ENCODE data around the gene LAMB2.
A peak's percentile ranks its signal among the peaks of the same experiment; 100 is the strongest.

Gene LAMB2

GRCh38 chr3:49132437-49133225 lies at the start of gene LAMB2:
Gene LAMB2 (minus strand): TSS chr3:49133050. CDS start chr3:49132867, 183 bp downstream.
- DNase-seq, result peak in 2 of 3 experiments; percentile 10 to 54

DNA sequence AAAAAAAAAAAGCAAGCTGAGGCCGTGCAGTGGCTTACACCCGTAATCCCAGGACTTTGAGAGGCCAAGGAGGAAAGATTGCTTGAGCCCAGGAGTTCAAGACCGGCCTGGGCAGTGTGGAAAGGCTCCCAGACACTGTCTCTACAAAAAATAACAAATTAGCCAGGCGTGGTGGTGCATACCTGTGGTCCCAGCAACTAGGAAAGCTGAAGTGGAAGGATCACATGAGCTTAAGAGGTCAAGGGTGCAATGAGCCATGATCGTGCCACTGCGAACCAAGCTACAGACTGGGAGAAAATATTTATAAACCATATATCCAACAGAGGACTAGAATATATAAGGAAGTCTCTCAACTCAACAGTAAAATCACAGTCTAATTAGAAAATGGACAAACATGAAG lies 48.5 kb upstream of the LAMB2 start:
- no peak for DNase-seq

- no peak for DNase-seq
These were observed 47.3 kb upstream of the LAMB2 start for GRCh38 chr3:49180116-49180515.

DNA sequence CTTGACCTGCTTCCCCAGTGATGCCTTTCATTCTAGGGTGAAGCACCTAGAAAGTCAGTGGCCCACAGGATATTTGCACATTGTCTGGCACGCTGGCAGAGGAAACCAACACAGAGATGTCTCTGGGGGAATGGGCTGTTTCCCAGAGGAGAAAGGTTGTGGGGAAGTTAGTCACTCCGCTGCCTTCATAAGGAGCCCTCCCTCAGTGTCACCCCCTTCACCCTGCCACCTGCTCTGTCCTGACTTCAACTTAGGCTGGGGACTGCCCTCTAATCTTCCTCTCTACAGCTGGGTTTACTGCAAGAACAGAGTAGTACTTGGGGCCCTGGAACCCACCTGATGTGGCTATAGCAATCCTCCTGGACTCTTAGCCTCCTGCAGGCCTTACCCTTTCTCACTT lies 44.2 kb upstream of the LAMB2 start:
- no peak for DNase-seq

GRCh38 chr3:49175530-49175929 lies 42.7 kb upstream of the LAMB2 start:
- no peak for DNase-seq

- DNase-seq, result no peak
These were observed 41.6 kb upstream of the LAMB2 start for GRCh38 chr3:49174397-49174985.

GRCh38 chr3:49173792-49174170 lies 40.9 kb upstream of the LAMB2 start:
- peak in 2 of 3 experiments; percentile 72 to 89 for DNase-seq

GRCh38 chr3:49173116-49173791 lies 40.4 kb upstream of the LAMB2 start:
- DNase-seq, result peak in 2 of 3 experiments; percentile 73 to 90

DNA sequence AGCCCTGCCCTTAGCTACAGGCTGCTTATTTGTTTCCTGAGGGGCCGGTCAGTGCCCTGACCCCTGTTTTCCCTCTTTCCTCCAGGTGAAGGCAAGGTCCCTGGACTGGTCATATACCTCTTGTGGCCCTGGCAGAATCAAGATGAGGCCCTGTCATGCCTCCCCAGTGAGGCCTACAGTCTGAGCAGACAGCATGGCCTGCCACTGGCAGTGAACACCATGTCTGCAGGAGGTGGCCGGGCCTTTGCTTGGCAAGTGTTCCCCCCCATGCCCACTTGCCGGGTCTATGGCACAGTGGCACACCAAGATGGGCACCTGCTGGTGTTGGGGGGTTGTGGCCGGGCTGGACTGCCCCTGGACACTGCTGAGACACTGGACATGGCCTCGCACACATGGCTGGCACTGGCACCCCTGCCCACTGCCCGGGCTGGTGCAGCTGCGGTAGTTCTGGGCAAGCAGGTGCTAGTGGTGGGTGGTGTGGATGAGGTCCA lies 39.7 kb upstream of the LAMB2 start:
- DNase-seq, result no peak

DNA sequence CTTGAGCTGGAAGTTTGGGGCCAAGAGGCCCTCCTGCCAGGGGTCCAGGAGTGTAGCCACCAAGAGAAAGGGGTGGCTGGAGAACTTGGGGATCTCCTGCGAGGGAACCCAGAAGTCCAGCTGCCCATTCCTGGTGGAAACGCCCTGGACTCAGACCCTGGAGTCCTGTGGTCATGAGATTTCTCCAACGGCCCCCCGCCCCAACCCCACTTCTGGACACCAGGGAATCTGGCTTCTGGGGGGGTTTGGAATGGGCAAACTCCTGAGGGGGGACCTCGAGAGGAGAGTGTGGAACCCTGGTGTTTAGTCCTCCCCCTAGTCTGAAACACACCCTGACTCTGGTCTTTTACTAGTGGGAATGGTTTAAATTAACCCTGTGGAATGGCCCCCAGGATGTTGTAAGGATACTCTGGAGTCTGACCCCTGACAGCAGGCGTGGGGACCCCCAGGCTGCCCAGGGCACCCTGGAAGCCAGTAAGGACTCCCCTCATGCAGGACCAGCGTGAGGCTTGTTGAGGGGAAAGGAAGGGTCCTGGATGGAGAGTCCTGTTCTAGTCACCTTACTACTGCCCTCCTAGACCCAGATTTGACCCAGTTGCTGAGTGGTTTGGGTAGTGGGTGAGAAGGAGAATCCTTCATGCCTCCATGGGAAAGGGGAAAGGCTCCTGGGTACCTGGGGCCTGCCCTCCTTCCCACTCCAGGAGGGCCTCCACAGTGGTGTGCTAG lies 39.1 kb upstream of the LAMB2 start:
- no peak for DNase-seq

DNA sequence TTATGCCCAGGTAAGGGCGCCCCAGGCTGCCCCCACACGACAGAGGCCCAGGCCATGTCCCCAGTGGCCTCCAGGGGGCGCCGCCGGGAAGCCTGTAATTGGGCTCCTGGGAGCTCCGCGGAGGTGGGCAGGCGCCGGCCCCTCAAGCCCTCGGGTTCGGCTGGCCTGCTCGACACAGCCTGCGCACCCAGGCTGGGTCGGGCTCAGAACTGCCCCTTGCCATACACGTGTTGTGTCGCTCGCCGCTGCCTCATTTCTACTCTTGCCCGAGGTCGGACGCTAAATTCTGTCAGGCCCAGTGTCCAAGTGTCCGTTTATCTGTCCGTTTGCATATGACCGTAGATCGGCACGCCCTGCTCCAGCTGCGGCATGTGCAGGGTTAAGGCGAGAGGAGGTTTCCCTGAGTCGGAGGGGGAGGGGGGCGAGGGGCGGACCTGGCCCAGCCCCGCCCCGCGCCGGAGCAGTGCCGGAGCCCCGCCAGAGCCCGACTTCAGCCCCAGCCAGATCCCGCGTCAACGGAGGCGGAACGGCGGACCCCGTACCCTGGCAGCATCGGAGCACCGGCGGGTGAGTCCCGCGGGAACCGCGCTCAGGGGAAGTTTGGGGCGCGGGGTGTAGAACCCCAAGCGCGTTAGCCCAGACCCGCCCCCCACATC lies 38.4 kb upstream of the LAMB2 start, which contains the start of gene KLHDC8B:
KLHDC8B (plus strand) TSS at position 480 of the 656 bp plus-strand sequence. CDS start 1,172 bp downstream, outside the sequence.
- peak; percentile 19 to 89 (median 79) for DNase-seq

GRCh38 chr3:49170744-49171118 lies 37.9 kb upstream of the LAMB2 start:
- no peak for DNase-seq

DNA sequence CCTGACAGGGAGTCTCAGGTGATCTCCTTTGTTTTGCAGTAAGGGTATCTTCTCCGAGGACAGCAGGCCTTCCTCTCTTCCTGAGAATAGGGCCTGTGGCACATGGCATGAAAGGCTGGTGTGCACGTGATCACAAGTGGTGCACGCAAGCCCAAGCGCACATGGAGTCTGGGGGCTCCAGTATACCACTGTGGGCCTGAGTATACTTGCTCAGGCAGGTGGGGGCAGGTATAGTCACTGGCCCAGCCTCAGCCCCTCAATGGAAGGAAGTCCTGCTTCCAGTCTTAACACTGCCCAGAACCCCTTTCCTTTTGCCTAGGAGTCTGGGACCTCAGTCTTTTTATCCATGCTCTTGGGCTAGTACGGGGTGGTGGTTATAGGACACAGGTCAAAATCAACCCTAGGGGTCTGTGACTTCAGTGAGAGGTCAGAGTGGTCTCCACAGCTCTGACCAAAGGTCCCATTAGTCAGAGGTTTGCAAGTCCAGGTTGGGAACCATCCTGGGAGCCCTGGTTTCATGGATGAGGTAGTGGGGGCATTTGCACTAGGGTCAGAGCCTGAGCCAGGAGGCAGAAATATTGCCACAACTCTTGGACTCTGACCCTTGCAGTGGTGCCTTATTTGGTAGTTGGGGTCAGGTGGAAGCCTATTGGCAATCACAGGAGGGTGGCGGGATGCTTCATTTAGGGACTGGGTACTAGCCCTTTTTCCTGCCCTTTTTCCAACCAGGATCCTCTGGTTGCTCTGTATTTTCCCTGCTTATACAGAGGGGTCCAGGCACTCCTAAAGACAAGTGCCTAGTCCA lies 34.1 kb upstream of the LAMB2 start:
- no peak for DNase-seq

DNA sequence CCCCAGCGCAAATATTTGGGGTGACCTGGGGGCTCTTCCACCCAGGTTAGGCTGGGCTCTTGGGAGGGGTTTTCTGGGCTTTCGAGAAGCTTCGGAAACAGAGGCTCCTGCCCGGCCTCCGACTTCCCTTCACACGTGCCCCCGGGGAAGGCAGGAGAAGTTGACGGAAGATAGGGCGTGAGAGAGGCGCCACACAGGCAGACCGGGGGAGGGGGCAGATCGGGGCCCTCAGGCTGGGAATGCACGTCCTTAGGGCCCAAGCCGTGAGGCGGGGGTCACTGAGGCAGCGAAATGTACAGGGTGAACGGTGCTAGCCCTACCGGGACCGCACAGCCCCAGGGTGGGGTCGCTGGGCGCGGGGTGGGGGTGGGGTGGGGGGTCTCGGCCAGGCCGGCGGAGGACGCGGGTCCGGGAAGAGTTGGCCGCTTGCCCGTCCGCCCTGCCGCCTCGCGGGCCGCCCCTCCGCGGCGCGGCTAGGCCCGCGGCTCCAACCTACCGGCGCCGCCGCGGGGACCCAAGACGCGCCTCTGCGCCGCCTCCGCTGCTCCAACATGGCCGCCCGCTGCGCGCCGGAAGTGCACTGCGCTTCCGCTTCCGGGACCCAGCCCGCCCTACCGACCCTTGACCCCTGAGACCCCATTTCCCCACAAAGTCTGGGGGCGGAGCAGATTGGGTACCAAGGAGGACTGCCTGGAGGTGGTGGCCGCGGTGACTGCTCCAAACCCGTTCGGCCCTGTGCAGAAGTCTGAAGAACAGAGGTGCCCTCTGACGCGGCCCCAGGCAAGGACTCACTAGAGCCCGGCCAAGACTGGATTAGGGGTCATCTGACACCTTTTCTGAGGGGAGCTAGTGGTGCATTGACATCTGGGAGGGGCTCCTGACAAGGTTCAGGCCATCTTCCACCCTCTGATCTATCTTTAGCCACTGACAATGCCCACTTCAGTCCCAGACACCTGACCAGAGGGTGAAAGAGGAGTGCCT lies 33.2 kb upstream of the LAMB2 start, which contains the start of gene CCDC71:
CCDC71 (minus strand) TSS at position 561 of the 981 bp plus-strand sequence. CDS start 2,123 bp downstream, outside the sequence.
- peak; percentile 56 to 70 (median 61) for DNase-seq

DNA sequence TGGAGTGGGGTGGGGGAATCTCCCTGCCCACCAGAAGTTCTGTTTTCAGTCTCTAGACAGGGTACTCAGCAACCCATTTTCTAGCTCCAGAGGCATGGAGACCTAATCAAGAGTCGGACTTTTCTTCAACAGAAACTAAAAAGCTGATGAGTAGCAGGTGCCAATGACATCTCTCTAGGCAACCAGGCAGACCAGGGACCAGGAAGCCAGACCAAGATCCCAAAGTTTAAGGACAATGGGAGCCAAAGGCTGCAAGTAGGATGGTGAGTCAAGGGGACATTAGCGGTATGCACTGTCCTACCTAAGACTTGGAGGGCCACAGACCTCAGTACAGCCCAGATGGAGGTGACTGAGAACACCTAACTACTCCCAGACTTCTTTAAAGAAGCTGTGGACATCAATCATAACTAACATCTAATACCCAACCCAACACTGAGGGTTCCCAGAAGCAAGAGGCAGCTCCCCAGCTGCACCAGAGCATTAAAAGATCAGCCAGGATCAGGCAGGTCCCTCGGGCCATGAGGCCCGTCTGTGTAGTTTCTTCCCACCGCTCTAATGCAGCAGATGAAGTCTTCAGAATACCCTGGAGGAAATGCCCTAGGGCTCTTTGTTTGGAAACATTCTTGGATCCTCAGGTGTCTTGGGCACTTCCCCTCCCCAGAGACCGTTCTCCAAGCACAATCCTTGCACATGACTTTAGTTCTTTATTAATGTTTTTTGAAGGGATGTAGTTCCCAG lies 32.3 kb upstream of the LAMB2 start:
- DNase-seq, result no peak

GRCh38 chr3:49163609-49164008 lies 30.8 kb upstream of the LAMB2 start:
- no peak for DNase-seq

DNA sequence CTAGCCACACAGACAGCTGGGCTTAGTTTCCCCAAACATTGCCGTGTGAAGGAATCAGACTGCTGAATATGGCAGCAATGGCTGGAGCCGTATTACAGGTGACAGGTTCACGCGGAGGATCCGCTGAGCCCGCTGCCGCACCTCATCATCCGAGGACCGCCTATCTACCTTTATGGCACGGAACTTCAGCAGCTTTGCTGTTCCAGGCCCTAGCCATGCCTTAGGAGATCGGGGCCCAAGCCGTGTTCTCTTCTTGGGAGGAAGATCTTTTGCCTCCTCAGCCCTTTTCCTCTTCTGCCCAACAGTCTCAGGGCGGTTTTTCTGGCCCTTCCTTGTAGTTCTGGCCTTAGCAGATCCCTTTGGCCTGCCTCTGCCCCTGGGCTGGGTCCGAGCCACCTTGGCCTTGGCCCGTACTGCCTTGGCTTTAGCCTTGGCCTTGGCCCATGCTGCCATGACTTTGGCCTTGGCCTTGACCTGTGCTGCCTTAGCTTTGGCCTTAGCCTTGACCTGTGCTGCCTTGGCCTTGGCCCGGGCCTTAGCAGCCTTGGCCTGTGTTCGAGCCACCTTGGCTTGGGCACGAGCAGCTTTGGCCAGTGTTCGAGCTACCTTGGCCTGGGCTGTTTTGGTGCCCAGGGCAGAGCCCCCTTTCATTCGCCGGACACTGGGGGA lies 30.0 kb upstream of the LAMB2 start:
- DNase-seq, result no peak

DNA sequence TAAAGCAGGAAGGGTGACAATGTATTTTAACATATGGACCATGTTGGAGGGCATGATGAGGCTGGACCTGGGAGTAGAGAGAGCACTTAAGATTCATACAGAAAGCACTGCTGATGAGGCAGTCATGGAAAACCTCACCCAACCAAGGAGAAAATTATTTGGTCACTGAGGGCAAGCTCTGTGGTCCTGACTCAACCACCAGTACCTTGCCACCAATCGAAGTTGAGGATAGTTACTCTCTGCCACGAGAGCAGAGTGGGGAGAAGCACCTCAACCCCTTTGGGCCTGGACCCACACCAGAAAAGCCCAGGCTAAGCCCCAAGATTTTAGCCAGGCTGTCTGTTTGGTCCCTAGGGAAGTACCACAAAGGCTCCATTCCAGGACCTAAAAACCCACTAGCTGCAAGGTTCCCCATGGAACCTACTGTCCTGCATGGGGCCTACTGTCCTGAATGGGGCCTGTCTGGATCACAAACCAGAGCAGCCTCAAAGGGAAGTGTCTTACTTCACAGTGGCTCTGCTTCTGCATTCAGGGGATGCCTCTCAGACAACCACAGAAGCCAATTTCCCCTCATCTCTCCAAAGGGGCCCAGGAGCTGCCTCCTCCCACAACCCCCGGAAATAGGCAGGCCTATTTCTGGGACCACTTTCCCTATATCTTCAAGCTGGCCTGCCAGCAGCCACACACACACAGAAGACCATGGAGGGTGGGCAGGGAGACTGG lies 29.1 kb upstream of the LAMB2 start:
- no peak for DNase-seq

Data from NCI-H1417 (cell line).